Panc1 (cell line): ENCODE data around the gene CYP2W1.

Experiments
- CTCF ChIP-seq: fragments of 450-650 bp; IDR thresholded peaks from 2 replicates; pipeline ENCODE4 v1.5.1; 2017; ENCODE audit warnings: mild to moderate bottlenecking
- REST ChIP-seq, 2 experiments: IDR thresholded peaks; 2 replicates each; pipeline ENCODE4 v1.6.1; 2011 to 2012; ENCODE audit warnings: low read depth in 2 of 2, control low read depth in 1 of 2, low read length in 1 of 2, mild to moderate bottlenecking in 1 of 2, moderate library complexity in 1 of 2; ENCODE audit not compliant: insufficient read depth in 1 of 2
- SIN3A ChIP-seq: IDR thresholded peaks from 2 replicates; pipeline ENCODE4 v1.6.1; 2012; ENCODE audit warnings: low read depth, mild to moderate bottlenecking, low read length, moderate library complexity, borderline replicate concordance; ENCODE audit not compliant: insufficient read depth
- TCF7L2 ChIP-seq: IDR thresholded peaks from 2 replicates; pipeline ENCODE4 v1.6.1; 2011; ENCODE audit warnings: mild to moderate bottlenecking, low read depth, low read length, inconsistent platforms

GRCh38 chr7:976901-977325, 6.1 kb upstream of the CYP2W1 start:
- TF ChIP-seq CTCF (no peak), REST (IDR thresholded peaks at IDR 0.05; ENCODE audit: insufficient read depth in 1 of 2, low read depth in 2 of 2, low read length in 1 of 2) (no peak), TCF7L2 (no peak), SIN3A (no peak)
